B cell (primary cell): ENCODE measurements around the gene PRR33. TPM values are rescaled to one million over a fixed set of nuclear protein-coding genes. Genes with fewer than 3 reads are reported as not detected.

Source experiments
- ATAC-seq: fragments of 200-7000 bp; cut with Tn5 transposase; one replicate; pipeline ENCODE4 v1.10.0; 2021; ENCODE audit warnings: low read depth, mild to moderate bottlenecking, moderate number of reproducible peaks, moderate library complexity
- CTCF ChIA-PET: fragments of 350-600 bp; sonication (Branson Sonifier 250); formaldehyde crosslinking; loops from one replicate; lab custom pipeline; 2021; ENCODE audit warnings: antibody characterized with exemption, inconsistent platforms; lab: Charles Lee
- POLR2A ChIA-PET: fragments of 350-600 bp; sonication (Branson Sonifier 250); formaldehyde crosslinking; loops from one replicate; lab custom pipeline; 2021; ENCODE audit warnings: antibody characterized with exemption; lab: Charles Lee
- DNase-seq: peaks from one replicate; pipeline ENCODE4 v3.0.0; 2013
- H2AFZ ChIP-seq: 2 replicates; pipeline ENCODE4 v1.6.1; 2012; ENCODE audit warnings: mild to moderate bottlenecking, low read depth, low read length; ENCODE audit not compliant: insufficient read depth, poor library complexity, severe bottlenecking
- H3K27ac ChIP-seq, 2 donors: 1 replicate in 1 of 2; 2 replicates in 1 of 2; pipeline ENCODE4 v1.5.1; 2012 to 2013; ENCODE audit warnings: low read length in 2 of 2, mild to moderate bottlenecking in 2 of 2, moderate library complexity in 1 of 2
- H3K27me3 ChIP-seq, 4 experiments: fragments of 200-600 bp in 1 of 4; sonication (generic) in 1 of 4; replicated peaks in 1 of 4; 1 replicate in 2 of 4; 2 replicates in 2 of 4; pipeline versions ENCODE4 v1.6.1 to v1.7.0; 2013 to 2016; ENCODE audit warnings: low read length in 3 of 4, mild to moderate bottlenecking in 2 of 4, mixed read lengths in 1 of 4, moderate library complexity in 1 of 4; ENCODE audit not compliant: insufficient read depth in 4 of 4, control insufficient read depth in 3 of 4; ENCODE audit errors: control extremely low read depth in 1 of 4
- H3K36me3 ChIP-seq, 2 experiments: replicated peaks in 1 of 2; 1 replicate in 1 of 2; 2 replicates in 1 of 2; pipeline versions ENCODE4 v1.6.1 to v1.7.1; 2013; ENCODE audit warnings: low read length in 1 of 2; ENCODE audit not compliant: insufficient read depth in 2 of 2, control insufficient read depth in 1 of 2; ENCODE audit errors: control extremely low read depth in 1 of 2, extremely low read depth in 1 of 2
- H3K4me1 ChIP-seq, 2 donors: fragments of 200-600 bp in 1 of 2; sonication (generic) in 1 of 2; 1 replicate in 1 of 2; 2 replicates in 1 of 2; pipeline versions ENCODE4 v1.5.1 to v1.6.1; 2013 to 2017; ENCODE audit warnings: low read length in 2 of 2; ENCODE audit not compliant: control insufficient read depth in 2 of 2, insufficient read depth in 2 of 2
- H3K4me2 ChIP-seq: replicated peaks from 2 replicates; pipeline ENCODE3; 2012; ENCODE audit warnings: mild to moderate bottlenecking, low read depth, low read length; ENCODE audit not compliant: poor library complexity, severe bottlenecking
- H3K4me3 ChIP-seq, 5 experiments: fragments of 200-600 bp in 1 of 5; sonication (generic) in 1 of 5; 1 replicate in 3 of 5; 2 replicates in 2 of 5; pipeline versions ENCODE4 v1.5.1 to v1.7.0; 2011 to 2016; ENCODE audit warnings: low read length in 4 of 5, mild to moderate bottlenecking in 4 of 5, low read depth in 2 of 5, control low read depth in 1 of 5, moderate library complexity in 1 of 5; ENCODE audit not compliant: insufficient read depth in 1 of 5; ENCODE audit errors: control extremely low read depth in 1 of 5, extremely low read depth in 1 of 5
- H3K79me2 ChIP-seq: fragments of 200-600 bp; sonication (generic); one replicate; pipeline ENCODE4 v1.6.0; 2016; ENCODE audit warnings: low read length; ENCODE audit not compliant: control insufficient read depth, insufficient read depth
- H3K9ac ChIP-seq: fragments of 200-600 bp; sonication (generic); 2 replicates; pipeline ENCODE4 v1.6.1; 2017; ENCODE audit warnings: mild to moderate bottlenecking, low read length, moderate library complexity
- H3K9me3 ChIP-seq, 3 donors: one replicate each; pipeline versions ENCODE4 v1.6.1 to v1.7.1; 2013; ENCODE audit warnings: low read length in 2 of 3; ENCODE audit not compliant: control insufficient read depth in 2 of 3, insufficient read depth in 1 of 3; ENCODE audit errors: control extremely low read depth in 1 of 3
- H4K20me1 ChIP-seq: 2 replicates; pipeline ENCODE4 v1.6.0; 2012; ENCODE audit warnings: mild to moderate bottlenecking, low read length; ENCODE audit not compliant: insufficient read depth, control insufficient read depth, poor library complexity, severe bottlenecking
- H3K27ac Mint-ChIP-seq: one replicate; pipeline ENCODE4 v1.8.0; 2021; ENCODE audit warnings: mixed read lengths
- H3K27me3 Mint-ChIP-seq: one replicate; pipeline ENCODE4 v1.8.0; 2021; ENCODE audit warnings: mixed read lengths
- H3K4me1 Mint-ChIP-seq: one replicate; pipeline ENCODE4 v1.8.0; 2021; ENCODE audit warnings: mixed read lengths
- H3K4me3 Mint-ChIP-seq: one replicate; pipeline ENCODE4 v1.8.0; 2021; ENCODE audit warnings: mixed read lengths
- H3K9me3 Mint-ChIP-seq: one replicate; pipeline ENCODE4 v1.8.0; 2022; ENCODE audit warnings: mixed read lengths; ENCODE audit not compliant: insufficient read depth
- CTCF ChIP-seq: fragments of 200-600 bp; IDR thresholded peaks from one replicate; pipeline ENCODE4 v1.8.0; 2022; ENCODE audit warnings: antibody characterized with exemption, mild to moderate bottlenecking
- EZH2 ChIP-seq: IDR thresholded peaks from 2 replicates; pipeline ENCODE4 v1.6.1; 2012; ENCODE audit warnings: borderline replicate concordance, low read depth, mild to moderate bottlenecking, moderate library complexity, low read length; ENCODE audit not compliant: insufficient read depth, poor library complexity, severe bottlenecking
- WGBS: methylation state at CpG from one replicate; pipeline ENCODE4 v1.1.5; 2013; ENCODE audit warnings: missing lambda C conversion rate; ENCODE audit not compliant: insufficient coverage; 5-methylcytosine and 5-hydroxymethylcytosine counted together
- intact Hi-C: fragments of 100-400 bp; cut with micrococcal nuclease; formaldehyde crosslinking; loops from one replicate; pipeline ENCODE4 v1.10.0; 2022
- polyA plus RNA-seq: library from polyadenylated mRNA; depleted of rRNA; stranded (reverse); fragments of >200 nt; gene quantifications from 2 replicates; pipeline ENCODE4 v1.2.3, GENCODE V29; 2012
- total RNA-seq, 2 donors: library from RNA; stranded (reverse); fragments of 120-200 nt in 1 of 2; gene quantifications; 1 replicate in 1 of 2; 2 replicates in 1 of 2; pipeline versions ENCODE4 v1.2.3 to v1.2.4, GENCODE V29; 2013 to 2022

PRR33 gene
- total and polyA plus RNA-seq, 2 donors (not counting 1 experiment from before 2014, with no cell fraction given) = not detected

- Mint-ChIP-seq H3K4me3 (no peak overlapping the region), H3K4me1 (peaks cover 33% of the 10 kb centered on the region), H3K27me3 (no peaks in the 10 kb centered on the region), H3K27ac (peak overlapping the region; percentile 80), H3K9me3 (no peaks in the 10 kb centered on the region)
- Histone ChIP-seq H3K9ac (no peak overlapping the region), H3K27ac (peak overlapping the region in 1 of 2 donors; percentile 28), H3K9me3 (no peaks in the 10 kb centered on the region), H4K20me1 (peaks cover 87% of the 10 kb centered on the region), H3K36me3 (peaks cover 13 to 50% of the 10 kb centered on the region in 2 experiments), H3K4me3 (no peak overlapping the region), H3K4me2 (peak overlapping the region; percentile 57), H2AFZ (no peak overlapping the region), H3K27me3 (no peaks in the 10 kb centered on the region), H3K4me1 (peaks cover 28 to 35% of the 10 kb centered on the region in 2 donors), H3K79me2 (no peaks in the 10 kb centered on the region)
- POLR2A ChIA-PET = interaction anchor here (0.9 to 1.3 kb wide), 4 partner anchors 28 to 39 kb away, joined by 3 to 4 read pairs (median 4); no protein-coding TSS in a partner anchor
- WGBS = 8% methylated on average over 33 of the region's 34 CpGs
- no peak for DNase-seq
- peak; percentile 26 for ATAC-seq
- intact Hi-C loops = no loop called here
- no peak for TF ChIP-seq CTCF
- no peak for TF ChIP-seq EZH2
- CTCF ChIA-PET = interaction anchor here (0.7 to 2.1 kb wide), 4 partner anchors 13 to 237 kb away, joined by 3 to 9 read pairs (median 5); no protein-coding TSS in a partner anchor
Measured at GRCh38 chr11:1889224-1889930, 2.3 kb downstream of the PRR33 start.

- Mint-ChIP-seq H3K27ac (peak overlapping the region; percentile 80), H3K9me3 (no peaks in the 10 kb centered on the region), H3K4me1 (peaks cover 33% of the 10 kb centered on the region), H3K4me3 (peak overlapping the region; percentile 32), H3K27me3 (no peaks in the 10 kb centered on the region)
- ATAC-seq (no peak), DNase-seq (no peak)
- intact Hi-C loops = no loop called here
- ChIA-PET POLR2A (interaction anchor here (1.2 to 1.3 kb wide), 2 partner anchors 28 to 38 kb away, joined by 3 to 4 read pairs; no protein-coding TSS in a partner anchor), CTCF (interaction anchor here (0.7 to 1.9 kb wide), 3 partner anchors 13 to 236 kb away, joined by 3 to 6 read pairs (median 4); no protein-coding TSS in a partner anchor)
- Histone ChIP-seq H3K9me3 (no peaks in the 10 kb centered on the region), H3K4me3 (no peak overlapping the region), H4K20me1 (peaks cover 93% of the 10 kb centered on the region), H3K27ac (peak overlapping the region in 1 of 2 donors; percentile 28), H3K9ac (no peak overlapping the region), H3K27me3 (no peaks in the 10 kb centered on the region), H3K4me2 (peak overlapping the region; percentile 57), H3K36me3 (peaks cover 13 to 55% of the 10 kb centered on the region in 2 experiments), H3K4me1 (peaks cover 28 to 35% of the 10 kb centered on the region in 2 donors), H3K79me2 (no peaks in the 10 kb centered on the region), H2AFZ (no peak overlapping the region)
- TF ChIP-seq EZH2 (no peak), CTCF (no peak)
- 40% methylated on average over 6 of the region's 6 CpGs for WGBS
Measured at GRCh38 chr11:1888811-1889210, 2.9 kb downstream of the PRR33 start.
